HepG2 (cell line): Measurements from ENCODE around the gene BATF. TPM values are rescaled to one million over a fixed set of nuclear protein-coding genes. Genes with fewer than 3 reads are reported as not detected.
A peak's percentile ranks its signal among the peaks of the same experiment; 100 is the strongest.

Source experiments
- ATAC-seq: fragments of 200-7000 bp; cut with Tn5 transposase; 3 replicates; pipeline ENCODE4 v1.9.1; 2020; ENCODE audit warnings: mild to moderate bottlenecking, moderate library complexity
- BruUV-seq: library from RNA; stranded (reverse); fragments of 400-500 nt; replicated peaks from 2 replicates; lab custom pipeline; 2021; lab: Mats Ljungman, UMichigan
- CTCF ChIA-PET: fragments of 300-600 bp; formaldehyde crosslinking; extraction: SDS; loops from one replicate; lab custom pipeline; 2021; ENCODE audit warnings: low total read pairs, inconsistent platforms, low intra/inter-chr PET ratio; lab: Yijun Ruan, JAX
- POLR2A ChIA-PET: fragments of 350-600 bp; sonication (Branson Sonifier 250); formaldehyde crosslinking; loops from one replicate; lab custom pipeline; 2020; ENCODE audit warnings: antibody characterized with exemption, inconsistent platforms; lab: Yijun Ruan, JAX
- DNase-seq: peaks from one replicate; pipeline ENCODE4 v3.0.0-alpha.2; 2015; ENCODE audit warnings: low spot score
- FAIRE-seq: peaks from 3 replicates; lab custom pipeline; 2011; peaks lifted over from hg19 to GRCh38; lab: Jason Lieb, UNC
- H2AFZ ChIP-seq: one replicate; pipeline ENCODE4 v1.6.1; 2011; ENCODE audit warnings: low read length, inconsistent platforms
- H3K27ac ChIP-seq: fragments of 300-600 bp; 3 replicates; pipeline ENCODE4 v1.8.0; 2011; ENCODE audit warnings: mixed run types, mild to moderate bottlenecking, mixed read lengths, low read length, inconsistent platforms; ENCODE audit not compliant: insufficient read depth; ENCODE audit errors: extremely low read length
- H3K27me3 ChIP-seq, 2 experiments: fragments of 200-600 bp in 1 of 2; 2 replicates in 1 of 2; 3 replicates in 1 of 2; pipeline versions ENCODE4 v1.6.0 to v1.8.0; 2011; ENCODE audit warnings: low read length in 2 of 2, mild to moderate bottlenecking in 2 of 2, moderate library complexity in 2 of 2, inconsistent platforms in 1 of 2; ENCODE audit not compliant: insufficient read depth in 2 of 2, control insufficient read depth in 1 of 2
- H3K36me3 ChIP-seq, 2 experiments: fragments of 200-600 bp in 1 of 2; replicated peaks in 1 of 2; 2 replicates in 1 of 2; 3 replicates in 1 of 2; pipeline versions ENCODE4 v1.5.1 to v1.8.0; 2011; ENCODE audit warnings: low read length in 2 of 2, inconsistent platforms in 1 of 2; ENCODE audit not compliant: insufficient read depth in 2 of 2, control insufficient read depth in 1 of 2
- H3K4me1 ChIP-seq: 2 replicates; pipeline ENCODE4 v1.5.1; 2012; ENCODE audit warnings: low read length, inconsistent platforms; ENCODE audit not compliant: insufficient read depth
- H3K4me2 ChIP-seq: 2 replicates; pipeline ENCODE4 v1.6.0; 2011; ENCODE audit warnings: low read depth, low read length, inconsistent platforms
- H3K4me3 ChIP-seq, 3 experiments: fragments of 200-600 bp in 1 of 3; sonication (generic), shearing (Covaris generic) in 1 of 3; replicated peaks in 1 of 3; 2 replicates each; pipeline ENCODE4 v1.5.1; 2011 to 2016; ENCODE audit warnings: low read length in 3 of 3, inconsistent platforms in 2 of 3, low read depth in 2 of 3, mild to moderate bottlenecking in 2 of 3, control low read depth in 1 of 3, mixed read lengths in 1 of 3; ENCODE audit not compliant: insufficient read depth in 1 of 3
- H3K79me2 ChIP-seq: one replicate; pipeline ENCODE4 v1.6.1; 2011; ENCODE audit warnings: low read length, inconsistent platforms; ENCODE audit not compliant: insufficient read depth
- H3K9ac ChIP-seq: 2 replicates; pipeline ENCODE4 v1.6.0; 2011; ENCODE audit warnings: mild to moderate bottlenecking, low read depth, low read length, inconsistent platforms; ENCODE audit not compliant: insufficient read depth
- H3K9me3 ChIP-seq: 2 replicates; pipeline ENCODE4 v1.5.1; 2012; ENCODE audit warnings: mild to moderate bottlenecking, low read length
- H4K20me1 ChIP-seq: 2 replicates; pipeline ENCODE4 v1.6.0; 2011; ENCODE audit warnings: inconsistent platforms, mild to moderate bottlenecking, low read length, moderate library complexity; ENCODE audit not compliant: insufficient read depth
- DR1 ChIP-seq: sonication (generic); formaldehyde crosslinking; IDR thresholded peaks from 2 replicates; pipeline ENCODE4 v1.8.0; 2021; ENCODE audit warnings: mild to moderate bottlenecking, missing genetic modification reagents, inconsistent platforms
- FOSL2 ChIP-seq: sonication (generic); formaldehyde crosslinking; IDR thresholded peaks from 2 replicates; pipeline ENCODE4 v1.4.0; 2020; ENCODE audit warnings: missing genetic modification reagents
- KAT8 ChIP-seq: IDR thresholded peaks from 2 replicates; pipeline ENCODE4 v1.6.1; 2016; ENCODE audit warnings: missing genetic modification reagents, missing compliant biosample characterization
- PAX8 ChIP-seq: sonication (generic); formaldehyde crosslinking; IDR thresholded peaks from 2 replicates; pipeline ENCODE4 v1.8.0; 2022; ENCODE audit warnings: mild to moderate bottlenecking, missing genetic modification reagents, borderline replicate concordance
- PRDM10 ChIP-seq: sonication (generic); formaldehyde crosslinking; IDR thresholded peaks from 2 replicates; pipeline ENCODE4 v1.4.0; 2020; ENCODE audit warnings: low read depth, missing genetic modification reagents
- PRDM4 ChIP-seq: sonication (generic); formaldehyde crosslinking; IDR thresholded peaks from 2 replicates; pipeline ENCODE4 v1.9.0; 2021; ENCODE audit warnings: missing genetic modification reagents, borderline replicate concordance
- PRMT3 ChIP-seq: sonication (generic); formaldehyde crosslinking; IDR thresholded peaks from 2 replicates; pipeline ENCODE4 v1.8.1; 2022; ENCODE audit warnings: low read depth, mild to moderate bottlenecking, moderate library complexity, missing genetic modification reagents, borderline replicate concordance
- TERF1 ChIP-seq: sonication (generic); formaldehyde crosslinking; IDR thresholded peaks from 2 replicates; pipeline ENCODE4 v1.8.0; 2022; ENCODE audit warnings: mild to moderate bottlenecking, missing genetic modification reagents, moderate library complexity
- WGBS: methylation state at CpG from one replicate; pipeline ENCODE4 v1.1.6; 2017; ENCODE audit warnings: low lambda C conversion rate; 5-methylcytosine and 5-hydroxymethylcytosine counted together
- in situ Hi-C: cut with HindIII; loops from 2 replicates; pipeline ENCODE4 v1.10.0; 2017; ENCODE audit warnings: low pct_unique_long_range_greater_than_20kb; ENCODE audit not compliant: extremely low pct_ligation_motif_present
- intact Hi-C: fragments of 100-400 bp; cut with micrococcal nuclease; formaldehyde crosslinking; loops from one replicate; pipeline ENCODE4 v1.10.0; 2022; ENCODE audit not compliant: unreplicated experiment
- polyA plus RNA-seq, 8 experiments: library from polyadenylated mRNA; depleted of rRNA in 3 of 8; stranded (reverse) in 7 of 8; unstranded in 1 of 8; fragments of >200 nt; fragmentation: Illumina TruSeq in 4 of 8; extraction: Trizol in 4 of 8; gene quantifications; 2 replicates each; pipeline versions ENCODE4 v1.2.1 to v1.2.3, GENCODE V29; 2011 to 2016; ENCODE audit warnings: low read depth in 4 of 8, missing spikeins in 1 of 8, mixed read lengths in 1 of 8; ENCODE audit not compliant: insufficient read depth in 1 of 8
- total RNA-seq, 5 experiments: library from RNA; depleted of rRNA; stranded (reverse); fragments of >200 nt; fragmentation: Illumina TruSeq; extraction: Trizol; gene quantifications; 2 replicates each; pipeline ENCODE4 v1.2.3, GENCODE V29; 2016; ENCODE audit warnings: low read depth in 1 of 5

The BATF gene
- total and polyA plus RNA-seq, 2 of the 13 experiments (the other 11 are each of a cell fraction or from before 2014, with no cell fraction given): 0.22 to 0.37 TPM

GRCh38 chr14:75542588-75543091 is 20.4 kb downstream of the BATF start (continued):
- TF ChIP-seq KAT8 (CRISPR knock-in tag): no peak

- Histone ChIP-seq H3K27me3 (no peaks in the 10 kb centered on the region), H3K4me1 (peaks cover 38% of the 10 kb centered on the region), H3K9me3 (no peaks in the 10 kb centered on the region), H2AFZ (no peak overlapping the region), H3K4me2 (peak overlapping the region; percentile 70), H3K27ac (no peak overlapping the region), H4K20me1 (no peaks in the 10 kb centered on the region), H3K9ac (no peak overlapping the region), H3K4me3 (peak overlapping the region in 1 of 3 experiments; percentile 38; a peak in 1 of 6 replicates), H3K36me3 (no peaks in the 10 kb centered on the region), H3K79me2 (no peaks in the 10 kb centered on the region)
- ATAC-seq (no peak), FAIRE-seq (no peak), DNase-seq (no peak)
- 50% methylated on average over 4 of the region's 4 CpGs for WGBS
- intact Hi-C loops: no loop called here
- no TSS peak for BruUV-seq
- in situ Hi-C loops: no loop called here
- no peak for TF ChIP-seq FOSL2 (CRISPR knock-in tag)
- no peak for TF ChIP-seq PRMT3 (CRISPR knock-in tag)
- TF ChIP-seq TERF1 (CRISPR knock-in tag): no peak
- POLR2A ChIA-PET: interaction anchor here (0.9 to 1.4 kb wide), 2 partner anchors 8 to 19 kb away, joined by 3 to 4 read pairs; no protein-coding TSS in a partner anchor
- CTCF ChIA-PET: no interaction called here
Measured at GRCh38 chr14:75543253-75543652, 21.0 kb downstream of the BATF start.

GRCh38 chr14:75543786-75544185 is 21.5 kb downstream of the BATF start:
- Histone ChIP-seq H3K27ac (no peak overlapping the region), H3K9ac (no peak overlapping the region), H3K27me3 (no peaks in the 10 kb centered on the region), H4K20me1 (no peaks in the 10 kb centered on the region), H3K4me2 (no peak overlapping the region), H3K4me3 (no peak overlapping the region), H3K4me1 (peaks cover 41% of the 10 kb centered on the region), H3K36me3 (no peaks in the 10 kb centered on the region), H3K79me2 (no peaks in the 10 kb centered on the region), H2AFZ (no peak overlapping the region), H3K9me3 (no peaks in the 10 kb centered on the region)
- ATAC-seq: no peak
- in situ Hi-C loops (no loop called here), intact Hi-C loops (loop anchor here (2.0 kb wide), 1 partner anchor 17 kb away; no protein-coding TSS in a partner anchor)
- WGBS: 58% methylated on average over 2 of the region's 2 CpGs
- ChIA-PET POLR2A (interaction anchor here (1.4 kb wide), 1 partner anchor 20 kb away, joined by 4 read pairs; no protein-coding TSS in a partner anchor), CTCF (no interaction called here)
- FAIRE-seq: no peak
- no peak for DNase-seq
- BruUV-seq: no TSS peak
- TF ChIP-seq PRDM4 (CRISPR knock-in tag): no peak
- TF ChIP-seq PAX8 (CRISPR knock-in tag): no peak
- TF ChIP-seq DR1: no peak
- TF ChIP-seq PRDM10 (CRISPR knock-in tag): peak; percentile 81
